ENCODE results near the gene KIR2DL1. TPM values are rescaled to one million over a fixed set of nuclear protein-coding genes. Genes with fewer than 3 reads are reported as not detected.

KIR2DL1 gene
- total and polyA plus RNA-seq, 9 of the 15 experiments (the other 6 are each of a cell fraction or from before 2014, with no cell fraction given), result not detected

DNA sequence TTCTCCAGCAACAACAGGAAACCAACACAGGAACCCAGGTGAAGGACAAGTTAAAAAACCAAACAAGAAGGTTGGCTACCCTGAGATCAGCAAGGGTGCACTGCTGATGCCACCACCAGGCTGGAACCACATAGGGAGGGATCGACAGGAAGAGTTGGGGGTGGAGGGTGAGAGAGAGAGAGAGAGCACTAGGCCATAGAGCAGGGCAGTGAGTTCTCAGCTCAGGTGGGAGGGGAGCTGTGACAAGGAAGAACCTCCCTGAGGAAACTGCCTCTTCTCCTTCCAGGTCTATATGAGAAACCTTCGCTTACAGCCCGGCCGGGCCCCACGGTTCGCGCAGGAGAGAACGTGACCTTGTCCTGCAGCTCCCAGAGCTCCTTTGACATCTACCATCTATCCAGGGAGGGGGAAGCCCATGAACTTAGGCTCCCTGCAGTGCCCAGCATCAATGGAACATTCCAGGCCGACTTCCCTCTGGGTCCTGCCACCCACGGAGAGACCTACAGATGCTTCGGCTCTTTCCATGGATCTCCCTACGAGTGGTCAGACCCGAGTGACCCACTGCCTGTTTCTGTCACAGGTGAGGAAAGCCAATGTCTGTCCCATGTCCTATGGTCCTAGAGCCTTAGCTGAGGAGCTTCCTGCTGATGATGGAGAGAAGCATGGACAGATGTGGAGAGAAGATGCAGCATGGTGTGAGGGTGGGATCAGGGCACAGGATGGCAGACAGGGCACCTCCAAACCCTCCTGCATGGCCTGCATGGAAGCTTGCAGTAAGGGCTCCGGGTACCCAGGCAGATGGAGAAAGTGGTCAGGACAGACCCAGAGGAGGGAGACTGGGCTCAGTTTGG, 36.3 kb downstream of the KIR2DL1 start:
- ATAC-seq (no peak), DNase-seq (ENCODE audit: extremely low read depth in 1 of 4, low spot score in 3 of 4) (no peak), FAIRE-seq (no peak)
- BruUV-seq (replicated peaks), result no TSS peak
- Histone ChIP-seq H3K27me3 (ENCODE audit: control insufficient read depth in 2 of 2, insufficient read depth in 2 of 2, low read length in 2 of 2) (peaks cover 5 to 59% of the 10 kb centered on the region in 2 experiments; a peak in 4 of 5 replicates), H3K27ac (ENCODE audit: extremely low read depth, low read depth, low read length) (no peak overlapping the region), H3K4me1 (replicated peaks in 1 of 2; ENCODE audit: control insufficient read depth in 2 of 2, insufficient read depth in 2 of 2, low read length in 2 of 2) (no peaks in the 10 kb centered on the region), H3K9me1 (ENCODE audit: control insufficient read depth, insufficient read depth, low read length) (no peaks in the 10 kb centered on the region), H2AFZ (ENCODE audit: low read depth, low read length) (no peak overlapping the region), H3K36me3 (ENCODE audit: control insufficient read depth, insufficient read depth, low read length) (no peaks in the 10 kb centered on the region), H3K9ac (ENCODE audit: insufficient read depth in 1 of 2, low read depth in 2 of 2, low read length in 2 of 2) (no peak overlapping the region), H3K4me2 (ENCODE audit: insufficient read depth, low read length) (no peak overlapping the region), H4K20me1 (replicated peaks; ENCODE audit: control insufficient read depth, insufficient read depth, low read length) (0 out of 2 replicates have a peak, but pooled peaks cover 2% of the 10 kb centered on the region), H3K79me2 (ENCODE audit: control insufficient read depth, insufficient read depth, low read length) (no peaks in the 10 kb centered on the region), H3K4me3 (no peak overlapping the region), H3K9me3 (replicated peaks; ENCODE audit: control insufficient read depth, insufficient read depth, low read depth, low read length) (no peaks in the 10 kb centered on the region)
- in situ Hi-C loops (cut with MboI) (no loop called here), intact Hi-C loops (cut with micrococcal nuclease) (no loop called here)
- 1% methylated on average over 8 of the region's 14 CpGs for WGBS (ENCODE audit: insufficient coverage, low coverage, missing lambda C conversion rate)
- ChIA-PET POLR2A (no interaction called here), CTCF (ENCODE audit: low intra/inter-chr PET ratio) (no interaction called here)
- TF ChIP-seq ZNF140 (CRISPR knock-in tag; IDR thresholded peaks at IDR 0.05), result no peak
- TF ChIP-seq, protein P1, sequence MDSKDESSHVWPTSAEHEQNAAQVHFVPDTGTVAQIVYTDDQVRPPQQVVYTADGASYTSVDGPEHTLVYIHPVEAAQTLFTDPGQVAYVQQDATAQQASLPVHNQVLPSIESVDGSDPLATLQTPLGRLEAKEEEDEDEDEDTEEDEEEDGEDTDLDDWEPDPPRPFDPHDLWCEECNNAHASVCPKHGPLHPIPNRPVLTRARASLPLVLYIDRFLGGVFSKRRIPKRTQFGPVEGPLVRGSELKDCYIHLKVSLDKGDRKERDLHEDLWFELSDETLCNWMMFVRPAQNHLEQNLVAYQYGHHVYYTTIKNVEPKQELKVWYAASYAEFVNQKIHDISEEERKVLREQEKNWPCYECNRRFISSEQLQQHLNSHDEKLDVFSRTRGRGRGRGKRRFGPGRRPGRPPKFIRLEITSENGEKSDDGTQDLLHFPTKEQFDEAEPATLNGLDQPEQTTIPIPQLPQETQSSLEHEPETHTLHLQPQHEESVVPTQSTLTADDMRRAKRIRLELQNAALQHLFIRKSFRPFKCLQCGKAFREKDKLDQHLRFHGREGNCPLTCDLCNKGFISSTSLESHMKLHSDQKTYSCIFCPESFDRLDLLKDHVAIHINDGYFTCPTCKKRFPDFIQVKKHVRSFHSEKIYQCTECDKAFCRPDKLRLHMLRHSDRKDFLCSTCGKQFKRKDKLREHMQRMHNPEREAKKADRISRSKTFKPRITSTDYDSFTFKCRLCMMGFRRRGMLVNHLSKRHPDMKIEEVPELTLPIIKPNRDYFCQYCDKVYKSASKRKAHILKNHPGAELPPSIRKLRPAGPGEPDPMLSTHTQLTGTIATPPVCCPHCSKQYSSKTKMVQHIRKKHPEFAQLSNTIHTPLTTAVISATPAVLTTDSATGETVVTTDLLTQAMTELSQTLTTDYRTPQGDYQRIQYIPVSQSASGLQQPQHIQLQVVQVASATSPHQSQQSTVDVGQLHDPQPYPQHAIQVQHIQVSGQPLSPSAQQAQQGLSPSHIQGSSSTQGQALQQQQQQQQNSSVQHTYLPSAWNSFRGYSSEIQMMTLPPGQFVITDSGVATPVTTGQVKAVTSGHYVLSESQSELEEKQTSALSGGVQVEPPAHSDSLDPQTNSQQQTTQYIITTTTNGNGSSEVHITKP (IDR thresholded peaks at IDR 0.05; ENCODE audit: partially characterized antibody), result peak; percentile 17
- no peak for TF ChIP-seq TCF7 (IDR thresholded peaks at IDR 0.05; ENCODE audit: borderline replicate concordance)
- TF ChIP-seq, protein P2, sequence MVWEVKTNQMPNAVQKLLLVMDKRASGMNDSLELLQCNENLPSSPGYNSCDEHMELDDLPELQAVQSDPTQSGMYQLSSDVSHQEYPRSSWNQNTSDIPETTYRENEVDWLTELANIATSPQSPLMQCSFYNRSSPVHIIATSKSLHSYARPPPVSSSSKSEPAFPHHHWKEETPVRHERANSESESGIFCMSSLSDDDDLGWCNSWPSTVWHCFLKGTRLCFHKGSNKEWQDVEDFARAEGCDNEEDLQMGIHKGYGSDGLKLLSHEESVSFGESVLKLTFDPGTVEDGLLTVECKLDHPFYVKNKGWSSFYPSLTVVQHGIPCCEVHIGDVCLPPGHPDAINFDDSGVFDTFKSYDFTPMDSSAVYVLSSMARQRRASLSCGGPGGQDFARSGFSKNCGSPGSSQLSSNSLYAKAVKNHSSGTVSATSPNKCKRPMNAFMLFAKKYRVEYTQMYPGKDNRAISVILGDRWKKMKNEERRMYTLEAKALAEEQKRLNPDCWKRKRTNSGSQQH (CRISPR knock-in tag; IDR thresholded peaks at IDR 0.05), result no peak

Data from K562 (cell line).